Measurements from ENCODE around the gene IQGAP2. TPM values are rescaled to one million over a fixed set of nuclear protein-coding genes. Genes with fewer than 3 reads are reported as not detected.
A peak's percentile ranks its signal among the peaks of the same experiment; 100 is the strongest.

IQGAP2 gene
- total RNA-seq, 6 experiments from 2014 or later, result 96.4 to 152 (median 123) TPM

GRCh38 chr5:76462097-76462667 lies 59.1 kb downstream of the IQGAP2 start:
- Histone ChIP-seq H3K4me3 (no peak overlapping the region), H3K27me3 (no peaks in the 10 kb centered on the region), H3K27ac (no peak overlapping the region), H3K4me1 (peaks cover 0 to 27% (median 12%) of the 10 kb centered on the region in 4 donors), H3K36me3 (peaks cover 0 to 4% (median 0%) of the 10 kb centered on the region in 4 donors), H3K9me3 (no peaks in the 10 kb centered on the region)
- 83% methylated on average over 7 of the region's 7 CpGs for WGBS (ENCODE audit: insufficient coverage, low coverage, low lambda C conversion rate, missing lambda C conversion rate)
- intact Hi-C loops (cut with DNase I), result loop anchor here in 1 of 2 donors (10.0 kb wide), 1 partner anchor 47 kb away; no protein-coding TSS in a partner anchor
- ATAC-seq (no peak), DNase-seq (no peak)
- TF ChIP-seq CTCF (IDR thresholded peaks at IDR 0.05), result no peak
- TF ChIP-seq POLR2A (IDR thresholded peaks at IDR 0.05), result no peak

DNA sequence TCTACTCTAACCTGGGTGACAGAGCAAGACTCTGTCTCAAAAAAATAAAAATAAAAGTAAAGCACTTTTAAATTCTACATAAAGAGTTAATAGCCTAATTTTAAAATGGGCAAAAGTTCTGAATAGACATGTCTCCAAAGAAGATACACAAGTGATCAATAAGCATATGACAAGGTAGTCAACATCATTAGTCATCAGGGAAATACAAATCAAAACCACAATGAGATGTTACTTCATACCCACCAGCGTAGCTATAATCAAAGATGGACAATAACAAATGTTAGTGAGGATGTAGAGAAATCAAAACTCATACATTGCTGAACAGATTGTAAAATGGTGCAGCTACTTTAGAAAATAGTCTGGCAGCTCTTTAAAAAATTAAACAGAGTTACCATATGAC lies 64.1 kb downstream of the IQGAP2 start:
- Histone ChIP-seq H3K4me3 (no peak overlapping the region), H3K9me3 (no peaks in the 10 kb centered on the region), H3K27me3 (no peaks in the 10 kb centered on the region), H3K4me1 (peaks cover 0 to 21% (median 8%) of the 10 kb centered on the region in 4 donors), H3K27ac (no peak overlapping the region), H3K36me3 (peaks cover 0 to 4% (median 0%) of the 10 kb centered on the region in 4 donors)
- TF ChIP-seq CTCF (IDR thresholded peaks at IDR 0.05), result no peak
- no peak for TF ChIP-seq POLR2A (IDR thresholded peaks at IDR 0.05)
- intact Hi-C loops (cut with DNase I), result loop anchor here in 1 of 2 donors (10.0 kb wide), 1 partner anchor 52 kb away; no protein-coding TSS in a partner anchor
- no peak for DNase-seq
- WGBS (ENCODE audit: insufficient coverage, low coverage, low lambda C conversion rate, missing lambda C conversion rate), result 57% methylated on average over 1 of the region's 1 CpG
- ATAC-seq, result peak in 1 of 4 donors; percentile 48

GRCh38 chr5:76468635-76469425 lies 65.7 kb downstream of the IQGAP2 start:
- H3K27me3 ChIP-seq, result no peaks in the 10 kb centered on the region
- DNase-seq (no peak), ATAC-seq (no peak)
- no peak overlapping the region for H3K27ac ChIP-seq
- no peak overlapping the region for H3K4me3 ChIP-seq
- no peaks in the 10 kb centered on the region for H3K9me3 ChIP-seq
- 64% methylated on average over 12 of the region's 12 CpGs for WGBS (ENCODE audit: insufficient coverage, low coverage, low lambda C conversion rate, missing lambda C conversion rate)
- intact Hi-C loops (cut with DNase I), result loop anchor here in 1 of 2 donors (10.0 kb wide), 1 partner anchor 54 kb away; no protein-coding TSS in a partner anchor
- no peaks in the 10 kb centered on the region for H3K36me3 ChIP-seq
- H3K4me1 ChIP-seq, result peaks cover 0 to 37% (median 13%) of the 10 kb centered on the region in 4 donors
- TF ChIP-seq CTCF (IDR thresholded peaks at IDR 0.05), result no peak
- no peak for TF ChIP-seq POLR2A (IDR thresholded peaks at IDR 0.05)

DNA sequence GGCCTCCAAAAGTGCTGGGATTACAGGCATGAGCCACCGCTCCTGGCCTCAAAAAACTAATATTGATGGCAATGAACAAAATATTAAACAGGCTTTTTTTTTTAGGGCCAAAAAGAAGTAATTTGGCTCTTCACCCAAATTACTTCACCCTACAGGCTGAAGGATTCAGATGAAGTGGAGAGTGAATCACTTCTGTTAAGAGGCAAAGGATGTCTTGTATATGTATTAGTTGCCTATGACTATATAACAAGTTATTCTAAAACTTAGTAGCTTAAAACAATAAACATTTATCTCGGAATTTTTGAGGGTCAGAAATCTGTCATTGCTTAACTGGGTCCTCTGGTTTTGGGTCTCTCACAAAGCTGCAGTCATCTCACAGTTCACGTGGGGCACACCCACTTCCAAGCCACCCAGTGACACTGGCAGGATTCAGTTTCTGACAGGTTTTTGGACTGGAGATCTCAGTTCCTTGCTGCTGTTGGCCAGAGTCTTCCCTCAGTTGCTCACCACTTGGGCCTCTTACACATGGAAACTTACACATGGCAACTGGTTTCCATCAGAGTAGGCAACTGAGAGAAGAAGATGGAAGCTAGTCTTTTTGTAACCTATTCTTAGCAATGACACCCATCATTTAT lies 66.7 kb downstream of the IQGAP2 start:
- Histone ChIP-seq H3K4me3 (no peak overlapping the region), H3K27ac (no peak overlapping the region), H3K36me3 (no peaks in the 10 kb centered on the region), H3K27me3 (no peaks in the 10 kb centered on the region), H3K9me3 (no peaks in the 10 kb centered on the region), H3K4me1 (peaks cover 0 to 46% (median 16%) of the 10 kb centered on the region in 4 donors)
- intact Hi-C loops (cut with DNase I), result loop anchor here in 1 of 2 donors (10.0 kb wide), 1 partner anchor 55 kb away; no protein-coding TSS in a partner anchor
- no peak for TF ChIP-seq CTCF (IDR thresholded peaks at IDR 0.05)
- no peak for TF ChIP-seq POLR2A (IDR thresholded peaks at IDR 0.05)
- 81% methylated on average over 3 of the region's 3 CpGs for WGBS (ENCODE audit: insufficient coverage, low coverage, low lambda C conversion rate, missing lambda C conversion rate)
- DNase-seq (no peak), ATAC-seq (no peak)

Data from right lobe of liver (tissue), 6 donors.